GM18907 (cell line): ENCODE measurements around the gene LMAN2L.

Experiments used
- ATAC-seq: cut with Tn5 transposase; IDR thresholded peaks from one replicate; pipeline ENCODE4 v1.9.1; 2021; ENCODE audit warnings: mild to moderate bottlenecking, moderate library complexity; ENCODE audit not compliant: unreplicated experiment

LMAN2L gene

DNA sequence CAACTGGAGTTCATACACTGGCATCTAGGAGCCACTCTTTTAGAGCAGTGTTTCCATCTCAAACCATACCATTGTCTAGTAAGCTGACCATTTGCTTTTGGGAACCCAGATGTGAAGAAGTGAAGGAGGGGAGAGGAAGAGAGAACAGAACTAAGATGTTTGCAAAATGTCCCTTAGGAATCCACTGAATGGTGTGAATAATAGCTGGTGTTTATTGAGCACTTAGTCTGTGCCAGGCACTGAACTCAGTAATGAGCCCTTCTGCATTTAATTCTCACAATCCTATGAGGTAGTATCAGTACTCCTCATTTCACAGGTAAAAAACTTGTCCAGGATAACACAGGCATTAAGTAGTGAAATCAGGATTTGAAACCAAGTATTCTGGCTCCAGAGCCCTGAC lies 23.5 kb downstream of the LMAN2L start:
- ATAC-seq = no peak

DNA sequence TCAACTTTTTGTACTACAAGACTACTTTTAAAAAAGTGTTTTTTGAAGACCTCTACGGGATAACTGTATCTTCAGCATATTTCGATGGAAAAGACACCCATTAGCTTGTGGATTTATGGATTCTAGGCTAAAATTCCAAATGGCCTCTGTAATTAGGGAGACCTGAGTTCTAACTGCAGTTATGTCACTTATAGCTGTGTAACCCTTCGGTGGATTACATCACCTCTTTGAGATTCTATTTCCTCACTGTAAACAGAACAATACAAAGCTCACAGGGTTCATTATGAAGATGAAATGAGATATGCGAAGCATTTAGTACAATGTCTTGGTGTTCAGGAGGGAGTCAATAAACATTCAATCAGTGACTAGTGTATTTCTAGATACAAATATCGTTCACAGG lies 24.2 kb downstream of the LMAN2L start:
- ATAC-seq = no peak

DNA sequence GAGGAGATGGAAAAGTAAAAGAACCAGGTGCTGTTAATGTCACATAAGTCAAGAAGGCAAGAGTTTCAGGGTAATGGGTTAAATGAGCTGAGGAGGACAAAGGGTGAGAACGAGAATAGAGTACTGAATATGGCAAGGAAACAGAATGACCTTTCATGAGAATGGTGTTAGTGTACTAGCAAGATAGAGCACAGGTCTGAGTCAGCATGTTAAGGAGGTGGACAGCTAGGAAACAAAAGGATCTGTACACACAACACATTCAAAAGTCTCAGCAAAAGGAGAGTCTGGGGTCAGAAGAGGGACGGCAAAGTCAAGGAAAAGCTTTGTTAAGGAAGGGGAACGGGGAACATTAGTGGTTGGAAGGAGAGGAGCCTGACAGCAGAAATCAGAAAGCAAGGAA lies 28.9 kb downstream of the LMAN2L start:
- no peak for ATAC-seq

DNA sequence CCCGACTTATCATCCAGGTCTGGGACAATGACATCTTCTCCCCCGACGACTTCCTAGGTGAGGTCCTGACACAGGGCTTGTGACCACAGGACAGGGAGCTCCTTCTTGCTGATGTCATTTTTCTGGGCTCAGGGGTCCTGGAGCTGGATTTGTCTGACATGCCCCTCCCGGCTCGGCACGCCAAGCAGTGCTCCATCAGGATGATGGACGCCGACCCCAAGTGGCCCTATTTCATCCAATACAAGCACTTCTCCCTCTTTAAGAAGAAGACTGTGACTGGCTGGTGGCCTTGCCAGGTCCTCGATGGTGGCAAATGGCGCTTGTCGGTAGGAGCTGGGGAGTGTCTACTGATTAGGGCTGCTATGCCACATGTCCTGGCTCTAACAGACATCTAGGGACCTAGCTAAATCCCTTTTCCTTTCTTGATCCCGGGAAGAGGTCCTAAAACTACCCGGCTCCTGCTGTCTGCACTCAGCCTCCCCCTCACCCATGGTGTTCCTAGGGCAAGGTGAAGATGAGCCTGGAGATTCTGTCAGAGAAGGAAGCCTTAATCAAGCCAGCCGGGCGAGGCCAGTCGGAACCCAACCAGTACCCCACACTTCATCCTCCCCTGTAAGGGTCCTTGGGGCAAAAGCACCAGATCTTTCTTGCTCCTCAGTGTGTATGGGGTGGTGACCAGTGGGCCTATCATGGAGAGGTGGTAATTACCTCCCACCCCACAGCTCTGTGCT lies 36.7 kb downstream of the LMAN2L start:
- no peak for ATAC-seq

DNA sequence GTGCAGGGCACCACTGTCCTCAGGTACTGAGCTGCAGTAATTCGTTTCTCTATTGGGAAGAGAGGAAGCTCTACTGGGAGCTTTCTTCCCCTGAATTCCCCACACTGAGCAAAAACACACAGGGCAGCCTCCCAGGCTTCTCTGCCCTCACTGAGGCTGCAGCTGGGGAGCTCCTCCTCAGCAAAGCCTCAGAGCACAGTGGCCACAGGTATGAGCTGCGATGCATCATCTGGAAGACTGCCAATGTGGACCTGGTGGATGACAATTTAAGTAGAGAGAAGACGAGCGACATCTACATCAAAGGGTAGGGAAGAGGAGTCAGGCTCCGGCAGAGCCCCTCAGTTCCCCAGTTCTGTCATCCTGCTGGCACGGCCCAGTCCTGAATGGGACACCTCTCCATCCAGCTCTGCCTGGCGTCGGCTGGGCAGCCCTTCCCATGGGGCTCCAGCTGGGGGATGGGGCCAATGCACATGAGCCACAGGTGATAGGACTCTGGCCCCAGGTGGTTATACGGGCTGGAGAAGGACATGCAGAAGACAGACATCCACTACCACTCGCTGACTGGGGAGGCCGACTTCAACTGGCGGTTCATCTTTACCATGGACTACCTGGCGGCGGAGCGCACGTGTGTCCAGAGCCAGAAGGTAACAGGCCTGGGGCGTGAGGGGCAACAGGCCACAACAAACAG lies 37.6 kb downstream of the LMAN2L start:
- ATAC-seq = no peak

DNA sequence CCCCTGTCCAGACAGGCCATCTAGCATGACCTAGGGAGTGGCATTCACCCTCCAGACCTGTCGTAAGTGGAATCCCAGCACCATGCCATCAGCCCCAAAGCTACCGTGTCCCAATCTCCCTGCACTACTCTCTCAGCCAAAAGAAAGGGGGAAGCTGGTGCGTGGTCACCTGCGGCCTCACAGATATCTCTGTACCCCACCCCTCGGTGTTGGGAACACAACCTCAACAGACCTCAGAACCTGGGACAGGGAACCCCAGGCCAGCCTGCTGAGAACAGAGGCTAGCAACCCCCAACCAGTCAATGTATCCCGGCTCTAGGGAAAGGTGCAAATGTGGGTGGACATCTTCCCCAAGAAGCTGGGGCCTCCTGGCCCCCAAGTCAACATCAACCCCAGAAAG lies 38.2 kb downstream of the LMAN2L start:
- no peak for ATAC-seq

DNA sequence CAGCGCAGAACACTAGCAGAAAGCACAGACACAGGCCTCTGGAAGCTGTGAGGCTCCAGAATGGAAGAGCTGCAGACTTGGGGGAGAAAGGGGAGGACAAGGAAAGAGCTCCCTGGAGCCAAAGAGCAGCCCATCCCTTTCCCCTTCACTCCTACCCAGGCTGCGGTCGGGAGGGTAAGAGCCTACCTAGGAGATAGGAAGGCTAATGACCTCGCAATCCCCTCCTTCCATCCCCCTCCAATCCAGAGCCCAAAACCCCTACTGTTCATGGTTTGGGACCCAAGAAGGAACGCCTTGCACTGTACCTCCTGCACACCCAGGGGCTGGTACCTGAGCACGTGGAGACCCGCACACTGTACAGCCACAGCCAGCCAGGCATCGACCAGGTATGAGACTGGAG lies 39.8 kb downstream of the LMAN2L start:
- no peak for ATAC-seq

DNA sequence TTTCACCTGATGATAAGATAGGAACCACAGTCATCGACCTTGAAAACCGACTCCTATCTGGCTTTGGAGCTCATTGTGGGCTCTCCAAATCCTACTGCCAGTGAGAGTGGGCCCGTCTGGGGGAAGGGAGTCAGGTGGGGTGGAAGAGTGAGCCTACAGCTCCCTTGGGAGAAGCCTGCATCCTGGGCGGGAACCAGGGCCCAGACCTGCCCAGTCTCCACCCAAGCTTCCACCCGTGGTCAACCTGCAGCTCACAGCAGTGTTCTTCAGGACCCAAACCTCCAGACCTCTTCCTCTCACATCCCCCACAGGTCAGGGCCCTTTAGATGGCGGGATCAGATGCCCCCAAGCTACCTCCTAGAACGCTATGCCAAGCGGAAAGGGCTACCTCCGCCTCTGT lies 40.2 kb downstream of the LMAN2L start:
- ATAC-seq = no peak

DNA sequence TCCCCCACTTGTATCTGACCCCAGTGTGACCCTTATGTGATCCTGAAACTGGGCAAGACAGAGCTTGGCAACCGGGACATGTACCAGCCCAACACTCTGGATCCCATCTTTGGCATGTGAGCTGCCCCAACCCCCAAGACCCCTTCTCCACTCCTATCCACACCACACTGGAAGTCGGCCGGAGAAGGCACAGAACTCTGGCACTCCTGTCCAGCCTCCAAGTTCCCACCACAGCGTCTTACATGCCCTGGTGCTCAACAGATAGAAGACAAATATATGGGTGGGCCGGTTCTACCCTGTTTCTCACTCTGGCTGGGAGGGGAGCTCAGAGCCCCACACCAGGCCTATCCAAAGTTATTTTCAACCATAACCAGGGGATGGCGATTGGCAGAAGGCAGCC lies 40.8 kb downstream of the LMAN2L start:
- no peak for ATAC-seq

DNA sequence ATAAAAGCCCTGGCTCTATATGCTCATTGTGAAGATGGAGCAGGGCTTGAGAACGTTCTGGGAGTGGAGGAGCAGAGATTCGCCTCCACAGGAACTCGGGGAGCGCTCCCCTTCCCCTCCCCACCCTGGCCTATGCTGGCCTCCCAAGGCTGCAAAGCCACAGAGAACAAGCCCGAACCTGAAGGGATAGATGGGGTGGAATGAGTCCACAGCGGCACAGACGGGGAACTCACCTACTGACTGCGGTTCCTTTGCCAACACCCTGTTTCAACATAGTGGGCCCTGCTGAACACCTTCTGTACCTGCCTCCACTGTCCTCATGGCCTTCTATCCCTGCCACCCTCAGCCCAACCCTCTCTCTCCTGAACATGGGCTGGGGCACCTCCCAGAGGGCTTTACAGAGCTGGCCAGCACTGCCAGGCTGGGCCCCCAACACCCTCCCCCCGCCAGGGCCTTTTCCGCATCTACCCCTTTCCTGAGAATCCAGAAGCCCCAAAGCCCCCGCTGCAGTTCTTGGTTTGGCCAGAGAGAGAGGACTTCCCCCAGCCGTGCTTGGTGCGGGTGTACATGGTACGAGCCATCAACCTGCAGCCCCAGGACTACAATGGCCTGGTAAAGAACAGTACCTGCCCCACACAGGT lies 41.5 kb downstream of the LMAN2L start:
- no peak for ATAC-seq

DNA sequence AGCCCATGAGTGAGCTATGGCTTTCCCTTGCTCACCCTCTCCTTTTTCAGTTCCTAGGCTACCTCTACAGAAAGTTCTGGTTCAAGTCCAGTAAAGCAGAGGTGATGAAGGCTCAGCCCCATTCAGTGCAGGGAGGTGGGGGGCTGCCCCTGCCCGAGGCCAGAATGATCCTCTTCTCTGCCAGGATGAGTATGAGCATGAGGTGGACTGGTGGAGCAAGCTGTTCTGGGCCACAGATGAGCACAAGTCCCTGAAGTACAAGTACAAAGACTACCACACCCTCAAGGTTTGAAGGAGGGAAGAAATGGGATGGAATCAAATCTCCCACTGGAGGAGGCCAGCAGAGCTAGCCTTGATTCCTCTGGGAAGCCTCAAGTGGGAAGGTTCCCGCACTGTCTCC lies 42.4 kb downstream of the LMAN2L start:
- no peak for ATAC-seq

DNA sequence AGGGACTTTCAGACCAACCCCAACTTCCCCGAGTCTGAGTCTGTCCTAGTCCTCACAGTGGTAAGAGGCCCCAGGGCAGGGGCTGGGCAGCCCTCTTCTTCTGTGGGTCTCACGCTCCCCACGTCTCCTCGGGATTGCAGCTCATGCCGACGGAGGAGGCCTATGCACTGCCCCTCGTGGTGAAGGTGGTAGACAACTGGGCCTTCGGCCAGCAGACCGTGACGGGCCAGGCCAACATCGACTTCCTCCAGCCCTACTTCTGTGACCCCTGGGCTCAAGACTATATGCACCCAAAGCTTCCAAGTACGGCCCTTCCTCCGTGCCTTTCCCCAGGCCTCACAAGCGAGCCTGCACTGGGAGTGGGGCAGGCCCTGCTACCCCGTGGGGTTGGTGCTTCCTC lies 44.3 kb downstream of the LMAN2L start:
- no peak for ATAC-seq

DNA sequence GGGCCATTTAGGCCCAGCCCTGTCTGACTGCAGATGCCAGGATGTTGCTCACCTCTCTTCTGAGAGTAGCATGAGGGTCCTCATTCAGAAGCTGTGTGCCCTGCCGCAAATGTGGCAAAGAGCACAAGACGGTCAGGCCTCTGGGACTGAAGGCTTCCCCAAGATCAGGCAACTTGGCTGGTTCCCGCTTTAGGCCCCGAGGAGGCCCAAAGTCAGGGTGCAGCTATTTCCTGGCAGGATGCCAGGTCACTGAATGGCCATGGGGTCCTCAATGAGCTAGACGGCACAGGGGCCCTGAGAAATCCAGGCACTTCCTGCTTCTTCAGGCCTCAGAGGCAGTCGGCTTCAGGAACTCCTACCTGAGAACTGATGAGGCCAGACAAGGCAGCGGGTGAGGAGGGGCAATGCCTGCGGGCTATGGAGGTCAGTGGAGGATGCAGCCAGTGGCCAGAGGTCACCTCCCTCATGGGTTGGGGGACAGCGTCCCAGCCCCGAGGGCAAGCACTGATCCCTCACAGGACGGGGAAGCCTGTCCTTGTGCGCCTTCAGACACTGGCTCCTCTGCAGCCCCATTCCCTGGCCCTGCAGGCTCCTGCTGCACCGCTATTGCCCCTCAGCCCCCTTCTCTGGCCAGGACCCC lies 44.9 kb downstream of the LMAN2L start:
- ATAC-seq = no peak

DNA sequence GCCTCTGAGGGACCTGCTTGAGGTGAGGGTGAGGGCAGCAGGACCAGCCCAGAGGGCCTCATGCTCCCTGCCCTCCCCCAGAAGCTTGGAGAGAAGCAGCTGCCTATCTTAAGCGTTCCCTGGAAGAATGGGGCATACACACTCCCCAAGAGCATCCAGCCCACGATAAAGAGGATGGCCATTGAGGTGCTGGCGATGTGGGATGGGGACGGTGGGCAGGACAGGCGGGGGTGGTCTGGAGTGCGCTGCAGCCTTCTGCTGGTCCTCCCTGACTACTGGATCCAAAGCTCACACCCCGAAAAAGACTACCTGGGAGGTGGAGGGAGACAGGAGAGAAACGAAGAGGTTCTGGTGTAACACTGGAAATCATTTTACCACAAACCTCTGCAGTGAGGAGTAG lies 45.6 kb downstream of the LMAN2L start:
- ATAC-seq = no peak

DNA sequence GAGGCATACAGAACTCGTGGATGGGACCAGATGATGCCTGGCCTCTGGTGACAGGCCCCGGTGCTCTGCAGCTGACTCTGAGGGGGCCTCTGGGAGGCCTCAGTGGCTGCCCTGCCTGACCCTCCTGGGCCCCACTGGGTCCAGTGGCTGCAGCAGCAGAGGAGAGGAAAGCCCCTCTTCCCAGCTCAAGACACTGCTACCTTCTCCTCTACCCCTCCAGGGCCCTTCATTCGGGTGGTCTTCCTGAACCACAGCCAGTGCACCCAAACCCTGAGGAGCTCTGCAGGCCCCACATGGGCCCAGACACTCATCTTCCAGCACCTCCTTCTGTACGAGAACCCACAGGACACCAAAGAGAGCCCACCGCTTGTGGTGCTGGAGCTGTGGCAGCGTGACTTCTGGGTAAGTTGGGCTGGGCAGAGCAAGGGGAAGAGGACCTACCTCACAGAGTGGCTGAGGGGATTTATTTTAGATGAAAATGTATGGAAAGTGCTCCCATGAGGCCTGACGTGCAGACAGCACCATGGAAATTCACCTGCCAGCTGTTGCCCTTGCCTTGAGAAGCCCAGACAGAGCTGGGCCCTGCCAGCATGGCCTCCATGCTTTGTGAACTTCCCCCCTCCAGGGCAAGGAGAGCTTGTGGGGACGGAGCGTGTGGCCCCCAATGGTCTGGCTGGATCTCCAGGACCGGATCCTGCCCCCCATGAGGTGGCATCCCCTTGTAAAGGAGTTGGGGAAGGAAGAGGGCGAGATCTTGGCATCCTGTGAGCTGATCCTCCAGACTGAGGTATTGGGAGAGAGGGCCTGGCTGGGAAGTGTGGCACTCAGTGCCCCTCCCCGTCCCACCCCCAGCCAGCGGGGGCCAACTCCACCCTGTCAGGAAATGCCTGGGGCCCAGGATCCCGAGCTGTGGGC lies 46.3 kb downstream of the LMAN2L start:
- ATAC-seq = no peak

DNA sequence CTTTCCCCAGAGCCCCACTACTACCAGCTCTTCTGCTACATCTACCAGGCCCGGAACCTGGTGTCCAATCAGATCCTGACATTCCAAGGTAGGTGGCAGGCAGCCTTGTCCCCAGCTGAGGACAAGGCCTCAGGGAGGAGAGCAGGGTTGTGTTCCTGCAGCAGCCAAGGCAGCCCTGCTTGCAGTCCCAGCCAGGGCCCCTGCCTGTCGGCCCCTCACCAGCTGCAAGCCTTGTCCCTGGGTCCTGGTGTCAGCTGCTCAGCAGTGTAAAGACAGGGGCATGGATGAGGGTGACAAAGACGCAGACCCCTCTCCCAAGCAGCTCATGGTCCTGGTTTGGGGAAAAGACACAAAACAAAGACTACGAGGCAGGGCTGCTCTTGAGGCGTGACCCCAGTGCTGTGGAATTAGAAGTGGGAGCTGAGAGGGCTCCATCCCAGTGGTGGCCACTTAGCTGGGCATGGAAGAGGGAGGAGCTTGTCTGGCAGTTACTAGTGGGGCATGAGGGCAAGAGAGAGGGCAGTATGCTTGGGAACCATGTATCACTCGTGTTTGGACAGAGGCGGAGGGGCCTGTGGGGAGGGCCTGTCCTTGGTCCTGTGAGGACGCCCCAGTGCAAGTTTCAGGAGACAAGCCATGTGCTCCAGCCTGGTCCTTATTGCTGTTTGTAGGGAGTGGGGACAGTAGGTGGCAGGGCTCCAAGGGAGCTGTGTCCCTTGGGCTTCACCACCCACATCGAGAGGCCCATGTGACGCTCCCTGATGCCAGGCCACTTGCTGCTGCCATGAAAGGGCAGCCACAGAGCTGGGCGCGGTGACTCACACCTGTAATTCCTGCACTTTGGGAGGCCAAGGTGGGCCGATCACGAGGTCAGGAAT lies 47.5 kb downstream of the LMAN2L start:
- no peak for ATAC-seq

DNA sequence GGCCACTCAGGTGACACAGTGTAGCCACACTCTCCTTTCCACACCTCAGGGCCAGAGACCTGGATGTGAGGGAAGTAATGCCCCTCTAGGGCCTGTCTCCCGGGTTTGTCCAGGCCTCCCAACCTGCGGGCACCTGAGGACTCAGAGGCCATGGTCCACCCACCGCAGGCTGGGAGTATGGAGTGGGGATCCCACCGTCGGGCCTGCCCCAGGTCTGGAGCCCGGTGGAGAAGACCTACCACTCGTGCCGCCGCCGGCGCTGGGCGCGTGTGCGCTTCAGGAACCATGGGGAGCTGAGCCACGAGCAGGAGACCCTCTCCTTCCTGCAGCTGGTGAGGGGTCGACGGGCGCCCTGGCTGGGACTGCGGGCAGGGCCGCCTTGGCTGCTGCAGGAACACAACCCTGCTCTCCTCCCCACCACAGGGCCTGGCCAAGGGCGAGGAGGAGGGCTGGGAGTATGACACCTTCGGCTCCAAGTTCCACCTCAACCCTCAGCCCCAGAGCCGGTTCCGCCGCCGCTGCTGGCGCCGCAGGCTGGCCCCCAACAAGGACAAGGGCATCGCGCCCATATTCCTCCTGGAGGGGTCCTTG lies 48.7 kb downstream of the LMAN2L start:
- ATAC-seq = no peak

DNA sequence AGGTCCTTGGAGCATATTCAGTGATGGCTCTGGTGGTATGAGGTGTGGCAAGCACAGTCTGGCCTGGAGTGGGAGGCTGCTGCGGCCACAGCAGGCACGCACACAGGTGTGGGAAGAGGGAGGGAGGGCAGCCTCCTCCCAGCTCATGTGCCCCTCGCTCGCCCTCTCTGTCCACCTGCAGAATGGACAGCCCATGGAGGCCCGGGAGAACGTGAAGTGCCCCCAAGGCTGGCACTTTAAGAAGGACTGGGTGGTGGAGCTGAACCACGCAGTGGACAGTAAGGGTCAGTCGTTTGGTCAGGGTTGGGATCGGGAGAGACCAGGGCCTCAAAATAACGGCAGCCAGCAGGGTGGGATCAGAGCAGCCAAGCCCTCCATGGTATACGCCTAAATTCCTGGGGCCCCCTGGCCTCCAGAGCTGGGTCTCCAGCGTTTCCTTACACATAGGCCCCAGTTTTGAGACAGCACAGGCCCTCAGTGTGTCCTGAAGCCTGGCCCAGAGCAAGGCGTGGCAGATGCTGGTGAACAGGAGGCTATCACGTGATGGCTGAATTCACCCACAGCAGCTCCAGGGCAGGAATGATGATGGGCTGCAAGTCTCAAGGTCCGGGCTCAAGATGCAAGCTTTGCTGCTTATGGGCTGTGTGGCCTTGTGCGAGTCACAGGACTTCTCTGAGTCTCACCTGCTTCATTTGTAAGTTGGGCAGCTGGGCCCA lies 49.4 kb downstream of the LMAN2L start:
- ATAC-seq = no peak
